Measurements from ENCODE around the gene KCNK13. TPM values are rescaled to one million over a fixed set of nuclear protein-coding genes. Genes with fewer than 3 reads are reported as not detected.

Gene KCNK13
- total and polyA plus RNA-seq, 9 of the 15 experiments (the other 6 are each of a cell fraction or from before 2014, with no cell fraction given): 0.03 to 0.05 TPM; not detected in 7

GRCh38 chr14:90058876-90059458 lies 2.8 kb upstream of the KCNK13 start:
- Histone ChIP-seq H4K20me1 (replicated peaks; ENCODE audit: control insufficient read depth, insufficient read depth, low read length) (no peaks in the 10 kb centered on the region), H3K4me3 (no peak overlapping the region), H3K79me2 (ENCODE audit: control insufficient read depth, insufficient read depth, low read length) (no peaks in the 10 kb centered on the region), H3K9me1 (ENCODE audit: control insufficient read depth, insufficient read depth, low read length) (no peaks in the 10 kb centered on the region), H3K4me1 (replicated peaks in 1 of 2; ENCODE audit: control insufficient read depth in 2 of 2, insufficient read depth in 2 of 2, low read length in 2 of 2) (peaks cover 0 to 21% of the 10 kb centered on the region in 2 experiments; a peak in 2 of 5 replicates), H3K9ac (ENCODE audit: insufficient read depth in 1 of 2, low read depth in 2 of 2, low read length in 2 of 2) (no peak overlapping the region), H3K27ac (ENCODE audit: extremely low read depth, low read depth, low read length) (no peak overlapping the region), H2AFZ (ENCODE audit: low read depth, low read length) (no peak overlapping the region), H3K27me3 (ENCODE audit: control insufficient read depth in 2 of 2, insufficient read depth in 2 of 2, low read length in 2 of 2) (peaks cover 6 to 34% of the 10 kb centered on the region in 2 experiments; a peak in 3 of 5 replicates), H3K36me3 (ENCODE audit: control insufficient read depth, insufficient read depth, low read length) (no peaks in the 10 kb centered on the region), H3K9me3 (replicated peaks; ENCODE audit: control insufficient read depth, insufficient read depth, low read depth, low read length) (no peaks in the 10 kb centered on the region), H3K4me2 (ENCODE audit: insufficient read depth, low read length) (no peak overlapping the region)
- FAIRE-seq (no peak), ATAC-seq (no peak), DNase-seq (ENCODE audit: extremely low read depth in 1 of 4, low spot score in 3 of 4) (no peak)
- CTCF ChIA-PET (ENCODE audit: low intra/inter-chr PET ratio): no interaction called here
- intact Hi-C loops (cut with micrococcal nuclease) (loop anchor here (5.0 kb wide), 1 partner anchor 122 kb away; no protein-coding TSS in a partner anchor), in situ Hi-C loops (cut with MboI) (no loop called here)
- no TSS peak for BruUV-seq (replicated peaks)
- 30% methylated on average over 7 of the region's 7 CpGs for WGBS (ENCODE audit: insufficient coverage, low coverage, missing lambda C conversion rate)
- POLR2A ChIA-PET: no interaction called here
- TF ChIP-seq PHB2 (IDR thresholded peaks at IDR 0.05; ENCODE audit: low read depth): no peak
- TF ChIP-seq ESRRA (IDR thresholded peaks at IDR 0.05; ENCODE audit: borderline replicate concordance, low read depth): no peak
- no peak for TF ChIP-seq STAG1 (CRISPR knock-in tag; IDR thresholded peaks at IDR 0.05; ENCODE audit: borderline replicate concordance)
- TF ChIP-seq HMGN3 (IDR thresholded peaks at IDR 0.05; ENCODE audit: borderline replicate concordance, extremely low read depth, insufficient read length, low read depth, low read length): no peak
